Caco-2 (cell line): Measurements from ENCODE around the gene CDK11A. TPM values are rescaled to one million over a fixed set of nuclear protein-coding genes. Genes with fewer than 3 reads are reported as not detected.

Experiments
- BruUV-seq: library from RNA; stranded (reverse); fragments of 400-500 nt; replicated peaks from 2 replicates; lab custom pipeline; 2021; lab: Mats Ljungman, UMichigan
- CTCF ChIA-PET: fragments of 300-600 bp; sonication (Branson Sonifier 250); formaldehyde crosslinking; loops from one replicate; lab custom pipeline; 2022; ENCODE audit warnings: antibody characterized with exemption; lab: Charles Lee
- POLR2A ChIA-PET: fragments of 300-600 bp; sonication (Branson Sonifier 250); formaldehyde crosslinking; loops from one replicate; lab custom pipeline; 2022; ENCODE audit warnings: antibody characterized with exemption; lab: Charles Lee
- DNase-seq, 2 experiments: peaks; one replicate each; pipeline versions ENCODE4 v3.0.0 to v3.0.0-alpha.2; 2020 to 2022
- H3K27me3 ChIP-seq: replicated peaks from 2 replicates; pipeline ENCODE4 v1.6.0; 2011; ENCODE audit warnings: low read length; ENCODE audit not compliant: control insufficient read depth, insufficient read depth
- H3K36me3 ChIP-seq: 2 replicates; pipeline ENCODE4 v1.5.1; 2011; ENCODE audit warnings: low read length; ENCODE audit not compliant: control insufficient read depth, insufficient read depth
- H3K4me1 ChIP-seq: fragments of 250-450 bp; sonication (Bioruptor Pico); 2 replicates; pipeline ENCODE4 v1.5.1; 2020; ENCODE audit warnings: mild to moderate bottlenecking
- H3K4me3 ChIP-seq: 2 replicates; pipeline ENCODE4 v1.5.1; 2011; ENCODE audit warnings: low read depth, mild to moderate bottlenecking, control low read depth, low read length
- H3K9me3 ChIP-seq: fragments of 250-450 bp; sonication (Bioruptor Pico); 2 replicates; pipeline ENCODE4 v1.5.1; 2020; ENCODE audit warnings: mild to moderate bottlenecking, moderate library complexity
- H3K27ac Mint-ChIP-seq: one replicate; pipeline ENCODE4 v1.8.0; 2022; ENCODE audit warnings: mixed read lengths; ENCODE audit not compliant: unreplicated experiment
- H3K27me3 Mint-ChIP-seq: one replicate; pipeline ENCODE4 v1.8.0; 2022; ENCODE audit warnings: mixed read lengths; ENCODE audit not compliant: insufficient read depth, unreplicated experiment
- H3K36me3 Mint-ChIP-seq: one replicate; pipeline ENCODE4 v1.8.0; 2022; ENCODE audit warnings: mild to moderate bottlenecking, mixed read lengths; ENCODE audit not compliant: insufficient read depth, unreplicated experiment
- H3K4me1 Mint-ChIP-seq: one replicate; pipeline ENCODE4 v1.8.0; 2022; ENCODE audit warnings: low read depth, mixed read lengths; ENCODE audit not compliant: unreplicated experiment
- H3K4me3 Mint-ChIP-seq: one replicate; pipeline ENCODE4 v1.8.0; 2022; ENCODE audit warnings: mild to moderate bottlenecking, moderate library complexity, mixed read lengths; ENCODE audit not compliant: unreplicated experiment
- H3K9me3 Mint-ChIP-seq: one replicate; pipeline ENCODE4 v1.8.0; 2022; ENCODE audit warnings: mixed read lengths; ENCODE audit not compliant: unreplicated experiment
- intact Hi-C: fragments of 100-400 bp; cut with micrococcal nuclease; formaldehyde crosslinking; loops from one replicate; pipeline ENCODE4 v1.10.0; 2022; ENCODE audit not compliant: unreplicated experiment
- total RNA-seq: library from RNA; stranded (reverse); gene quantifications from 2 replicates; pipeline ENCODE4 v1.2.3, GENCODE V29; 2022
- TF ChIP-seq, protein P1 (sequence below), 2 experiments: fragments of 200-600 bp in 1 of 2; IDR thresholded peaks; 1 replicate in 1 of 2; 2 replicates in 1 of 2; pipeline versions ENCODE4 v1.5.1 to v1.8.0; 2011 to 2022; ENCODE audit warnings: antibody characterized with exemption in 1 of 2, control low read depth in 1 of 2, inconsistent platforms in 1 of 2, low read depth in 1 of 2, low read length in 1 of 2, mild to moderate bottlenecking in 1 of 2, moderate library complexity in 1 of 2; ENCODE audit not compliant: insufficient read depth in 1 of 2, severe bottlenecking in 1 of 2, unreplicated experiment in 1 of 2

CDK11A gene
- total RNA-seq, 1 experiment from 2014 or later = 53.7 TPM

GRCh38 chr1:1760345-1760650, 36.1 kb upstream of the CDK11A start:
- no peak overlapping the region for H3K4me3 Mint-ChIP-seq
- intact Hi-C loops = no loop called here

DNA sequence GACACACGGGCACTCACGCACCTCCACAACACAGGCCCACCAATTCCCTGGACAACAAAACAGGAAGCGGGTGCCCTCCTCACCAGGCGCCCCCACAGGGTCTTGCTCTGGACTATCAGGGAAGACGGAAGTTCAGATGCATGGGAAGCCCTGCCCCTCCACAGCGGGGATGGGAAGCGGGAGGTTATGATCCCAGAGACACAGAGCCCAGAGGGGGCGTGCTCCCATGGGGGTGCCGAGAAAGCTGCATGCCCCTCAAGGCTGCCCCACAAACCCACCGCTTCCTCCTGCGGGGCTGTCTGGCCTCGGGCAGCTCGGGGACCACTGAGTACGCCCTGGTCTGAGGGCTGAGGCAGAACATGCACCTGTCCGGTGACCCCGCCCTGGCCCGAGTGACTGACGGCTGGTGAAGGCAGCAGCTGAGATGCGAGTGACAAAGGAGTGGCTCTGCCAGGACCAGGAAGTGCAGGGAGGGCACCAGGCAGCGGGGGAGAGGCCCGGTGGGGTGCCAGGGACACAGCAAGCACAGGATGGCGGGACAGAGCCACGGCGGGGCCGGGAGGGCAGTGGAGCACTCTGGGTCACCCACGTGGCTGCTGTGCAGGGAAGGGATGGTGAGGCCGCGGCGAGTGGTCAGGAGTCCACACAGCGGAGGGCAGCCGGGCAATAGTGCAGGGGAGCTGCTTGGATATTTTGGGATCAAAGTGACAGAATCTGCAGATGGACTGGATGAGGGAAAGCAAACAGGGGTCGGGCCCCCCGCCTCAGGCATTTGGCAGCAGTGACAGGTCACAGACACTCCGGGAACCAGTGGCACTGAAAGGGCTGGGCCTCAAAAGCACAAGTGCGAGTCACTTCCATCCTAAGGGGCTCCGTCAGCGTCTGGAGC, 35.5 kb upstream of the CDK11A start:
- Mint-ChIP-seq H3K27ac (no peak overlapping the region), H3K36me3 (peaks cover 54% of the 10 kb centered on the region), H3K4me3 (no peak overlapping the region), H3K27me3 (no peaks in the 10 kb centered on the region), H3K4me1 (no peaks in the 10 kb centered on the region), H3K9me3 (no peaks in the 10 kb centered on the region)
- DNase-seq = no peak
- H3K36me3 ChIP-seq = peaks cover 2% of the 10 kb centered on the region; the same call in 1 of the 2 replicates
- TF ChIP-seq, protein P1, sequence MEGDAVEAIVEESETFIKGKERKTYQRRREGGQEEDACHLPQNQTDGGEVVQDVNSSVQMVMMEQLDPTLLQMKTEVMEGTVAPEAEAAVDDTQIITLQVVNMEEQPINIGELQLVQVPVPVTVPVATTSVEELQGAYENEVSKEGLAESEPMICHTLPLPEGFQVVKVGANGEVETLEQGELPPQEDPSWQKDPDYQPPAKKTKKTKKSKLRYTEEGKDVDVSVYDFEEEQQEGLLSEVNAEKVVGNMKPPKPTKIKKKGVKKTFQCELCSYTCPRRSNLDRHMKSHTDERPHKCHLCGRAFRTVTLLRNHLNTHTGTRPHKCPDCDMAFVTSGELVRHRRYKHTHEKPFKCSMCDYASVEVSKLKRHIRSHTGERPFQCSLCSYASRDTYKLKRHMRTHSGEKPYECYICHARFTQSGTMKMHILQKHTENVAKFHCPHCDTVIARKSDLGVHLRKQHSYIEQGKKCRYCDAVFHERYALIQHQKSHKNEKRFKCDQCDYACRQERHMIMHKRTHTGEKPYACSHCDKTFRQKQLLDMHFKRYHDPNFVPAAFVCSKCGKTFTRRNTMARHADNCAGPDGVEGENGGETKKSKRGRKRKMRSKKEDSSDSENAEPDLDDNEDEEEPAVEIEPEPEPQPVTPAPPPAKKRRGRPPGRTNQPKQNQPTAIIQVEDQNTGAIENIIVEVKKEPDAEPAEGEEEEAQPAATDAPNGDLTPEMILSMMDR (IDR thresholded peaks at IDR 0.05; ENCODE audit: insufficient read depth in 1 of 2, low read depth in 1 of 2, low read length in 1 of 2, severe bottlenecking in 1 of 2, unreplicated experiment in 1 of 2) = no peak
- POLR2A ChIA-PET = no interaction called here
- H3K9me3 ChIP-seq = no peaks in the 10 kb centered on the region
- no TSS peak for BruUV-seq
- no peaks in the 10 kb centered on the region for H3K27me3 ChIP-seq
- no peaks in the 10 kb centered on the region for H3K4me1 ChIP-seq
- intact Hi-C loops = no loop called here
- no peak overlapping the region for H3K4me3 ChIP-seq
- CTCF ChIA-PET = no interaction called here

More at GRCh38 chr1:1760345-1760650, 36.1 kb upstream of the CDK11A start:
- Mint-ChIP-seq H3K36me3 (peaks cover 57% of the 10 kb centered on the region), H3K27ac (no peak overlapping the region), H3K4me1 (no peaks in the 10 kb centered on the region), H3K27me3 (no peaks in the 10 kb centered on the region), H3K9me3 (no peaks in the 10 kb centered on the region)
- Histone ChIP-seq H3K36me3 (peaks cover 2% of the 10 kb centered on the region; the same call in 1 of the 2 replicates), H3K4me3 (no peak overlapping the region), H3K4me1 (no peaks in the 10 kb centered on the region), H3K9me3 (no peaks in the 10 kb centered on the region), H3K27me3 (no peaks in the 10 kb centered on the region)
- POLR2A ChIA-PET = no interaction called here
- CTCF ChIA-PET = no interaction called here
- TF ChIP-seq, protein P1 (IDR thresholded peaks at IDR 0.05; ENCODE audit: insufficient read depth in 1 of 2, low read depth in 1 of 2, low read length in 1 of 2, severe bottlenecking in 1 of 2, unreplicated experiment in 1 of 2) = no peak
- DNase-seq = no peak
- no TSS peak for BruUV-seq

DNA sequence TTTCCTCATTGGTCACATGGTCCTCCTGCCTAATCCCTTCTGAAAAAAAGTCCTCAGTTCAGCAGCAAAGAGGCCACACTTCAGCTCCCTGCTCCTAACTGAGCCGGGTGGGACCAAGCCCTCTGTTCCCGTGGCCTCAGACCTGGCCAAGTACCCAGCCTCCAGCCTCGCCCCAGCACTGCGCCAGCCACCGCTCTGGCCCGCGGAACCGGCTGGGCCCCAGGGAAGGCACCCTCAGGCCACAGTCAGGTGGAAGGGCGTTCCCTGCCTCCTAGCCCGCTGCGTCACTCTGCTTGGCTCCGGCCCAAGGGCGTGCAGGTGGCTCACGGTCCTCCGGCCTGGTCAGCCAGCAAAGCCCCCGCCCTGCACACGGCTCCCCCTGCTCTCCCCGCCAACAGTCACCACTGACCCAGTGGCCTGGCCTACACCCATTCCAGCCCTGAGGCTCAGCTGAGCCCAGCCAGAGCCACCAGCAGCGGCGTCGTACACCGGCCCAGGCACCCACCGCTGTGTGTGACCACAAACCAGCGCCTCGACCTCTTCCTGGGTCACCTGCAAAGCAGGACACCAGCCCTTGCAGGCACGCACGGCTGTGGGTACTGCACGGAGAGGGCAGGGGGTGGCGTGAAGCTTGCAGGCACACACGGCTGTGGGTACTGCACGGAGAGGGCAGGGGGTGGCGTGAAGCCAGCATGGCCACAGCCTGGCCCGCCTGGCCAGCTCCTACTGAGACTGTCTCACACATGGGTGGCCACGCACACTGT, 34.7 kb upstream of the CDK11A start:
- intact Hi-C loops = no loop called here
- H3K9me3 ChIP-seq = no peaks in the 10 kb centered on the region
- no peak overlapping the region for H3K4me3 ChIP-seq
- no peaks in the 10 kb centered on the region for H3K27me3 Mint-ChIP-seq
- TF ChIP-seq, protein P1 (IDR thresholded peaks at IDR 0.05; ENCODE audit: insufficient read depth in 1 of 2, low read depth in 1 of 2, low read length in 1 of 2, severe bottlenecking in 1 of 2, unreplicated experiment in 1 of 2) = no peak
- peaks cover 54% of the 10 kb centered on the region for H3K36me3 Mint-ChIP-seq
- peaks cover under 1% of the 10 kb centered on the region; the same call in 1 of the 2 replicates for H3K36me3 ChIP-seq
- no TSS peak for BruUV-seq
- DNase-seq = no peak
- no peaks in the 10 kb centered on the region for H3K4me1 ChIP-seq
- POLR2A ChIA-PET = no interaction called here
- no peaks in the 10 kb centered on the region for H3K9me3 Mint-ChIP-seq
- no peak overlapping the region for H3K27ac Mint-ChIP-seq
- no peaks in the 10 kb centered on the region for H3K27me3 ChIP-seq
- CTCF ChIA-PET = no interaction called here
- no peaks in the 10 kb centered on the region for H3K4me1 Mint-ChIP-seq
- no peak overlapping the region for H3K4me3 Mint-ChIP-seq
